Glutamatergic neuron (in vitro differentiated cells): ENCODE measurements around the gene FBXL7. TPM values are rescaled to one million over a fixed set of nuclear protein-coding genes. Genes with fewer than 3 reads are reported as not detected.

Experiments used
- DNase-seq: peaks from one replicate; pipeline ENCODE4 v3.0.0; 2022
- H3K27ac Mint-ChIP-seq: one replicate; pipeline ENCODE4 v1.8.0; 2020; ENCODE audit warnings: mild to moderate bottlenecking, mixed read lengths, inconsistent platforms; ENCODE audit not compliant: unreplicated experiment
- H3K27me3 Mint-ChIP-seq: one replicate; pipeline ENCODE4 v1.8.0; 2020; ENCODE audit warnings: mild to moderate bottlenecking, moderate library complexity, mixed read lengths, inconsistent platforms; ENCODE audit not compliant: unreplicated experiment
- H3K36me3 Mint-ChIP-seq: one replicate; pipeline ENCODE4 v1.8.0; 2020; ENCODE audit warnings: mild to moderate bottlenecking, mixed read lengths, inconsistent platforms; ENCODE audit not compliant: unreplicated experiment
- H3K4me1 Mint-ChIP-seq: one replicate; pipeline ENCODE4 v1.8.0; 2020; ENCODE audit warnings: mild to moderate bottlenecking, low read depth, mixed read lengths, inconsistent platforms; ENCODE audit not compliant: unreplicated experiment
- H3K4me3 Mint-ChIP-seq: one replicate; pipeline ENCODE4 v1.8.0; 2020; ENCODE audit warnings: mild to moderate bottlenecking, mixed read lengths, inconsistent platforms; ENCODE audit not compliant: unreplicated experiment
- H3K9me3 Mint-ChIP-seq: one replicate; pipeline ENCODE4 v1.8.0; 2020; ENCODE audit warnings: mild to moderate bottlenecking, moderate library complexity, mixed read lengths, inconsistent platforms; ENCODE audit not compliant: unreplicated experiment
- CTCF ChIP-seq: fragments of 200-600 bp; sonication (generic); IDR thresholded peaks from one replicate; pipeline ENCODE4 v1.5.0; 2021; ENCODE audit not compliant: partially characterized antibody, unreplicated experiment
- microRNA-seq: library from miRNA; unstranded; fragments of <30 nt; microRNA quantifications from one replicate; pipeline ENCODE4, GENCODE V29; 2020; ENCODE audit not compliant: unreplicated experiment
- total RNA-seq: library from RNA; stranded (reverse); fragmentation: NEBNext Ultra II Directional; extraction: Animal tissue kit (Norgen Biotek cat#: 25700); gene quantifications from one replicate; pipeline ENCODE4 v1.2.1, GENCODE V29; 2021; ENCODE audit not compliant: unreplicated experiment

FBXL7 gene
- total RNA-seq, 1 donor from 2014 or later, result 25.3 TPM

GRCh38 chr5:15977851-15978250, 477.9 kb downstream of the FBXL7 start:
- H3K4me3 Mint-ChIP-seq, result no peak overlapping the region
- no peak overlapping the region for H3K27ac Mint-ChIP-seq
- no peaks in the 10 kb centered on the region for H3K4me1 Mint-ChIP-seq
- H3K27me3 Mint-ChIP-seq, result no peaks in the 10 kb centered on the region
- no peaks in the 10 kb centered on the region for H3K36me3 Mint-ChIP-seq
- no peak for TF ChIP-seq CTCF
- H3K9me3 Mint-ChIP-seq, result no peaks in the 10 kb centered on the region
- no peak for DNase-seq

GRCh38 chr5:15980835-15981234, 480.9 kb downstream of the FBXL7 start:
- TF ChIP-seq CTCF, result no peak
- Mint-ChIP-seq H3K36me3 (no peaks in the 10 kb centered on the region), H3K9me3 (no peaks in the 10 kb centered on the region), H3K27ac (no peak overlapping the region), H3K4me1 (no peaks in the 10 kb centered on the region), H3K4me3 (no peak overlapping the region), H3K27me3 (no peaks in the 10 kb centered on the region)
- DNase-seq, result no peak

DNA sequence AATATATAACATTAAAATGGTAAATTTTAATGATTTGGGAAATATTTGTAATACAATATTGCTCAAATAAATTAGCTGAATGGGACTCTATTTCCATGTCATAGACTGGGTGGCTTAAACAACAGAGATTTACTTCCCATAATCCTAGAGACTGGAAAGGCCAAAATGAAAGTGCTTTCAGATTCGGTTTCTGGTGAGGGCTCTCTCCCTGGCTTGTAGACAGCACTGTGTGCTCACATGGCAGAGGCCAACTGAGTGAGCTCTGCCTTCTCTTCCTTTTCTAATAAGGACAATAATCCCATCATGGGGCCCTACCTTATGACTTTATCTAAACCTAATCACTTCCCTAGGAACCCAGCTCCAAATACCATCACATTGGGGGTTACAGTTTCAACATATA, 483.4 kb downstream of the FBXL7 start:
- no peaks in the 10 kb centered on the region for H3K27me3 Mint-ChIP-seq
- H3K27ac Mint-ChIP-seq, result no peak overlapping the region
- H3K4me3 Mint-ChIP-seq, result no peak overlapping the region
- H3K4me1 Mint-ChIP-seq, result no peaks in the 10 kb centered on the region
- DNase-seq, result no peak
- H3K9me3 Mint-ChIP-seq, result peaks cover 1% of the 10 kb centered on the region
- H3K36me3 Mint-ChIP-seq, result no peaks in the 10 kb centered on the region
- TF ChIP-seq CTCF, result no peak

Small RNA genes within 50 kb of the gene (microRNA-seq; reads per million reads assigned to microRNA genes)
- gene MIR887, result 3,025 reads per million, percentile 94 among the genes with 10 or more reads in this experiment
